Neutrophil (primary cell): ENCODE results near the gene NLGN4X.

Experiments used
- H3K27ac ChIP-seq: fragments of 200-600 bp; sonication (generic); 2 replicates; pipeline ENCODE4 v1.5.1; 2016; ENCODE audit warnings: mild to moderate bottlenecking, moderate library complexity
- H3K27me3 ChIP-seq: fragments of 200-600 bp; sonication (generic); 2 replicates; pipeline ENCODE4 v1.6.0; 2016; ENCODE audit warnings: mild to moderate bottlenecking
- H3K36me3 ChIP-seq: fragments of 200-600 bp; sonication (generic); 2 replicates; pipeline ENCODE4 v1.5.1; 2017
- H3K4me1 ChIP-seq, 2 experiments: fragments of 200-600 bp in 1 of 2; sonication (generic) in 1 of 2; 1 replicate in 1 of 2; 2 replicates in 1 of 2; pipeline versions ENCODE4 v1.5.1 to v1.6.1; 2013 to 2016; ENCODE audit warnings: low read depth in 1 of 2, low read length in 1 of 2, mild to moderate bottlenecking in 1 of 2, moderate library complexity in 1 of 2; ENCODE audit not compliant: control insufficient read depth in 1 of 2, insufficient read depth in 1 of 2
- H3K4me3 ChIP-seq, 2 experiments: fragments of 200-600 bp in 1 of 2; sonication (generic) in 1 of 2; 1 replicate in 1 of 2; 2 replicates in 1 of 2; pipeline ENCODE4 v1.5.1; 2013 to 2016; ENCODE audit warnings: low read depth in 1 of 2, low read length in 1 of 2, mild to moderate bottlenecking in 1 of 2, moderate library complexity in 1 of 2
- H3K9me3 ChIP-seq: fragments of 200-600 bp; sonication (generic); 2 replicates; pipeline ENCODE4 v1.5.1; 2016
- TF ChIP-seq, protein P1 (sequence below): fragments of 200-600 bp; sonication (generic); IDR thresholded peaks from 2 replicates; pipeline ENCODE4 v1.5.1; 2016; ENCODE audit warnings: antibody characterized with exemption

The NLGN4X gene

DNA sequence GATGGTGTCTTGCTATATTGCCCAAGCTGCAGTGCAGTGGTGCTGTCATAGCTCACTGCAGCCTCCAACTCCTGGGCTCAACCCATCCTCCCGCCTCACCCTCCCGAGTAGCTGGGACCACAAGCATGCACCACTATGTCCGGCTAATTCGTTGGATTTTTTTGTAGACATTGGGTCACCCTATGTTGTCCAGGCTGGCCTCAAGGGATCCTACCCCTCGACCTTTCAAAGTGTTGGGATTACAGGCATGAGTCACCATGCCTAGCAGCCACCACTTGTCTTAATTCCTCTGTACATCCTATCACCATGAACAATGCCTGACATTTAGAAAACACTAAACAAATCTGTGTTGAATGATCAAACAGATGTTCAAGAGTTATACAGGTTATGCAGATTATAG lies 76.7 kb downstream of the NLGN4X start:
- H3K36me3 ChIP-seq, result no peaks in the 10 kb centered on the region

DNA sequence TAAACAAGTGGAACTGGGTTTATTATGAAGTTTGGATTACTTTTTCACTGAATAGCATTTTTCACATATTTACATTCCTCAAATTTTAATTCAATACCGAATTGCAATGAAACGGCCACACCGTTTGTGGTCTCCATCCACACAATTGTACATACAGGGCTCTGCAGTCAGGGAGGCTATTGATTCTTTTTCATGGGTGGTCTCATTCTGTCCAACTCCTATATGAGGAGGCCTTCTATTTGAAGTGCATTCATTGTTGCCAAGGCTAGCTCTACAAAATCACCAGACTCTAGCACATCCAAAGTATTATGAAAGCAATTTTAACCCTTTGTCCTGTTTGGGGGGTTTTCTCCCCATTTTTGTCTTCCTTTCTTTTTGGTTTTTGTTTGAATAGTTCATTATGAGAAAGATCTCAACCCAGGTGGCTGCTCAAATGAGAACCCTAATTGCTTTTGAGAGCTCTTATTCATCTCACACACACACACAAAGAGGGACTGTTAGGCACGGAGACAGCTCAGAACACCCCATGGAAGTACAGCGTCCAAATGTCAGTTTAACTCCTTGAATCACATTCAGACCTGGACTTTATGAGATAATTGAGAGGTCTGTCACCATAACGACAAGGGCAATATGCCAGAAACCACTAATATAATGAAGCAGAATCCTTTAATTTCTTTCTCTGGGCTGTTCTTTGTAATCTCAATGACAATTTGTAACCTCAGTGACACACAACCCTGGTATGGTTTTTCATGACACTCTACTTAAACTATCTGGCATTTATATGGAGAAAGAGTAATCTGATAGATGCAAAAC lies 79.4 kb downstream of the NLGN4X start:
- H3K27ac ChIP-seq, result no peak overlapping the region
- no peak overlapping the region for H3K4me3 ChIP-seq
- H3K4me1 ChIP-seq, result no peaks in the 10 kb centered on the region
- no peaks in the 10 kb centered on the region for H3K36me3 ChIP-seq
- TF ChIP-seq, protein P1, sequence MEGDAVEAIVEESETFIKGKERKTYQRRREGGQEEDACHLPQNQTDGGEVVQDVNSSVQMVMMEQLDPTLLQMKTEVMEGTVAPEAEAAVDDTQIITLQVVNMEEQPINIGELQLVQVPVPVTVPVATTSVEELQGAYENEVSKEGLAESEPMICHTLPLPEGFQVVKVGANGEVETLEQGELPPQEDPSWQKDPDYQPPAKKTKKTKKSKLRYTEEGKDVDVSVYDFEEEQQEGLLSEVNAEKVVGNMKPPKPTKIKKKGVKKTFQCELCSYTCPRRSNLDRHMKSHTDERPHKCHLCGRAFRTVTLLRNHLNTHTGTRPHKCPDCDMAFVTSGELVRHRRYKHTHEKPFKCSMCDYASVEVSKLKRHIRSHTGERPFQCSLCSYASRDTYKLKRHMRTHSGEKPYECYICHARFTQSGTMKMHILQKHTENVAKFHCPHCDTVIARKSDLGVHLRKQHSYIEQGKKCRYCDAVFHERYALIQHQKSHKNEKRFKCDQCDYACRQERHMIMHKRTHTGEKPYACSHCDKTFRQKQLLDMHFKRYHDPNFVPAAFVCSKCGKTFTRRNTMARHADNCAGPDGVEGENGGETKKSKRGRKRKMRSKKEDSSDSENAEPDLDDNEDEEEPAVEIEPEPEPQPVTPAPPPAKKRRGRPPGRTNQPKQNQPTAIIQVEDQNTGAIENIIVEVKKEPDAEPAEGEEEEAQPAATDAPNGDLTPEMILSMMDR, result no peak
- no peaks in the 10 kb centered on the region for H3K27me3 ChIP-seq
- H3K9me3 ChIP-seq, result no peaks in the 10 kb centered on the region

More for the DNA sequence above, 76.7 kb downstream of the NLGN4X start:
- no peak overlapping the region for H3K4me3 ChIP-seq
- H3K27ac ChIP-seq, result no peak overlapping the region
- H3K27me3 ChIP-seq, result no peaks in the 10 kb centered on the region
- TF ChIP-seq, protein P1, result no peak
- H3K4me1 ChIP-seq, result no peaks in the 10 kb centered on the region
- no peaks in the 10 kb centered on the region for H3K9me3 ChIP-seq

DNA sequence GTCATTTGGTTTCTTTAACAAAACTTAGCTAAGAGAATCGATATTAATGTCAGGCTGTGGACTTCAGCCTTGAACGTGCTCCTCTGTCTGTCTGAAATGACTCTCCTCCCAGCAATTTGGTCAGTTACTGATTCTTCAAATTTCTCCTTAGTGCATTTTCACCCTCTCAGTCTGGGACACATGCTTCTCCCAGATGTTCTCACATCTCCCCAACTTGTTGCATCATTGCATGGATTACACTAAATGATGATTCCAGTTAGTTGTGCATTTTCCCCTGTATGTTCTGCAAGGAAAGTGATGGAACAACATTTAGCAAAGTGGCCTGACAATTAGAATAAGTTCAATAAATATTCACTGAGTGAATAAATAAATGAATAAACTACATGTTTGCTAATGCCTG lies 94.4 kb downstream of the NLGN4X start:
- Histone ChIP-seq H3K27me3 (no peaks in the 10 kb centered on the region), H3K4me3 (no peak overlapping the region), H3K27ac (no peak overlapping the region), H3K9me3 (no peaks in the 10 kb centered on the region), H3K4me1 (no peaks in the 10 kb centered on the region), H3K36me3 (no peaks in the 10 kb centered on the region)
- TF ChIP-seq, protein P1, result no peak

DNA sequence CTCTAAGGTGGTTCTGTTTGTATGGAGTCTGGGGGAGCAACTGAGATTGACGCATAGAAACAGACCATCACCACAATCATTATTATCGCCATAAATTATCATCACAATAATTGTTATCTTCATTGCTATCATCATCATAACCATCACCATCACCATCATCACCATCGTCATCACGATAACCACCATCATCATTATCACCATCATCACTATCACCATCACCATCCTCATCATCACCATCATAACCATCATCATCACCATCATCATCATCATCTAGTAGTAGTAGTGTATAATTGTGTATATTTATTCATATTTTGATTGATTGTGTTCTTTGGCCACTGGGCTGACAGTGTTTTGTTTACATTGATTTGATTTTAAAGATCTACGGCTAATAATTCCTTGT lies 95.7 kb downstream of the NLGN4X start:
- Histone ChIP-seq H3K4me3 (no peak overlapping the region), H3K36me3 (no peaks in the 10 kb centered on the region), H3K27ac (no peak overlapping the region), H3K4me1 (no peaks in the 10 kb centered on the region), H3K9me3 (no peaks in the 10 kb centered on the region), H3K27me3 (no peaks in the 10 kb centered on the region)
- TF ChIP-seq, protein P1, result no peak

DNA sequence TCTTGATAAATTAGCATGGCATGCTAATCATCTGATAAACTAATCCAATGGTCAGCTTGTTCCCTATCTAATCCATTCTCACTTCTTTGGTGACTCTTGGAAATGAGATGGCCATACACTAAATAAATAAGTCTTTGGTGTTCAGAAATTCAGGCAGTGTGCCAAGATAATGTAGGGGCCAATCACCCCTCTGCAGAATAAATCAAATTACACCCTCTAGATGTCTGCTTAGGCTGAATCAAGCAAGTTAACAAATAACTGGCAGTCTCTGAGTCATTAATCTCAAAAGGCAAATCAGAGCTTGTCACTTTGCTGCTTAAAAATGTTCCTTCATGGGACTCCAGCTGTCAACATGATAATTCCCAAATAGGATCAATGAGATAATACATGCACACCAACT lies 97.4 kb downstream of the NLGN4X start:
- TF ChIP-seq, protein P1, result no peak
- Histone ChIP-seq H3K36me3 (no peaks in the 10 kb centered on the region), H3K4me3 (no peak overlapping the region)

More for the DNA sequence above, 97.4 kb downstream of the NLGN4X start:
- Histone ChIP-seq H3K4me1 (no peaks in the 10 kb centered on the region), H3K27ac (no peak overlapping the region), H3K9me3 (no peaks in the 10 kb centered on the region), H3K27me3 (no peaks in the 10 kb centered on the region)
